Esophagus muscularis mucosa (tissue), 4 donors: Measurements from ENCODE around the gene MTMR10. TPM values are rescaled to one million over a fixed set of nuclear protein-coding genes. Genes with fewer than 3 reads are reported as not detected.

Experiments used
- DNase-seq: peaks from one replicate; pipeline ENCODE4 v3.0.0-alpha.2; 2017; ENCODE audit errors: extremely low spot score
- H3K27ac ChIP-seq, 4 donors: fragments of 200-600 bp; sonication (generic); replicated peaks in 1 of 4; 1 replicate in 3 of 4; 2 replicates in 1 of 4; pipeline ENCODE4 v1.5.1; 2016 to 2019; ENCODE audit warnings: mild to moderate bottlenecking in 1 of 4
- H3K27me3 ChIP-seq, 4 donors: fragments of 200-600 bp; sonication (generic); one replicate each; pipeline versions ENCODE4 v1.5.1 to v1.6.0; 2016 to 2019
- H3K36me3 ChIP-seq, 4 donors: fragments of 200-600 bp; sonication (generic); one replicate each; pipeline ENCODE4 v1.5.1; 2016 to 2019
- H3K4me1 ChIP-seq, 4 donors: fragments of 200-600 bp; sonication (generic); one replicate each; pipeline ENCODE4 v1.5.1; 2016 to 2019
- H3K4me3 ChIP-seq, 4 donors: fragments of 200-600 bp; sonication (generic); 1 replicate in 2 of 4; 2 replicates in 2 of 4; pipeline ENCODE4 v1.5.1; 2016 to 2019; ENCODE audit warnings: mild to moderate bottlenecking in 4 of 4, moderate library complexity in 1 of 4
- H3K9me3 ChIP-seq, 4 donors: fragments of 200-600 bp; sonication (generic); 1 replicate in 3 of 4; 2 replicates in 1 of 4; pipeline ENCODE4 v1.5.1; 2016 to 2019
- EP300 ChIP-seq: sonication (generic); formaldehyde crosslinking; IDR thresholded peaks from one replicate; pipeline ENCODE4 v1.6.1; 2017; ENCODE audit warnings: antibody characterized with exemption
- POLR2A ChIP-seq: fragments of 450-650 bp; IDR thresholded peaks from one replicate; pipeline ENCODE4 v1.6.1; 2017; ENCODE audit warnings: antibody characterized with exemption, moderate library complexity, mild to moderate bottlenecking, low read depth
- POLR2AphosphoS5 ChIP-seq, 2 donors: sonication (generic); formaldehyde crosslinking; IDR thresholded peaks; one replicate each; pipeline ENCODE4 v1.6.1; 2017; ENCODE audit warnings: antibody characterized with exemption in 2 of 2
- WGBS: methylation state at CpG from one replicate; pipeline ENCODE4 v1.1.5; 2018; 5-methylcytosine and 5-hydroxymethylcytosine counted together
- intact Hi-C: fragments of 100-400 bp; cut with DNase I; formaldehyde crosslinking; loops from one replicate; pipeline ENCODE4 v1.15.1; 2023
- total RNA-seq, 4 donors: library from RNA; depleted of rRNA; stranded (reverse); fragments of >200 nt; gene quantifications; one replicate each; pipeline versions ENCODE4 v1.1.0 to v1.2.1, GENCODE V29; 2016
- TF ChIP-seq, protein P1 (sequence below), 3 experiments: fragments of 200-600 bp in 2 of 3; fragments of 450-650 bp in 1 of 3; sonication (generic) in 2 of 3; IDR thresholded peaks; one replicate each; pipeline ENCODE4 v1.5.1; 2017 to 2019; ENCODE audit warnings: antibody characterized with exemption in 3 of 3, mild to moderate bottlenecking in 2 of 3, moderate library complexity in 1 of 3

Gene MTMR10
- total RNA-seq, 4 donors from 2014 or later = 27.4 to 32.3 (median 30.2) TPM

DNA sequence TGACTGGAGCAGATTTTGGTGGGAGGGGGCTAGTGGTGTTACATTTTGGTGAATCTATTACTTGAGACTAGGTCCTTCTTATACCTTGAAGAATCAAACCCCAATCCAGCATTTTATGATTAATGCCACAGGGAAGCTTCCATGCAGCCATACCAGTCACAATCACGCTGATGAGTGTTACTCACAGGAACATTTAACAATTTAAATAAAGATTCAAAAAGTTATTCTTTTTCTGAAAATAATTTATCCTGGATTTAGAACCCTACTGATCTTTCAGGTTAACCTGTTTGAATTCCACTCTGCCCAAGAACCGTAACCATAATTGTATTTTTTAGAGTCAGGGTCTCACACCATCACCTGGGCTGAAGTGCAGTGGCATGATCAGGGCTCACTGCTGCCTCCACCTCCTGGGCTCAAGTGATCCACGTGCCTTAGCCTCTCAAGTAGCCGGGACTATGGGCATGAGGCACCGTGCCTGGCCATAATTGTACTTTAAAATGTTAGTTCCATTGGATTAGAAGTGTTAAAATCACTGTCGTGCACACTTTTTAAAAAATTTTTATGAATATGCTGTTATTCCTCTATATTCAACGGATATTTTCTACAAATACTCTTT, 929 bp upstream of the MTMR10 start:
- no peak for DNase-seq
- WGBS = 81% methylated on average over 7 of the region's 7 CpGs
- H3K27ac ChIP-seq = peak overlapping the region; percentile 91 to 96 (median 93)
- H3K9me3 ChIP-seq = no peaks in the 10 kb centered on the region
- intact Hi-C loops = loop anchor here (10.0 kb wide), 1 partner anchor 502 kb away; no protein-coding TSS in a partner anchor
- H3K36me3 ChIP-seq = peaks cover 0 to 8% (median 3%) of the 10 kb centered on the region in 4 donors
- TF ChIP-seq EP300 (no peak), POLR2AphosphoS5 (IDR thresholded peaks at IDR 0.05) (no peak), POLR2A (no peak)
- TF ChIP-seq, protein P1, sequence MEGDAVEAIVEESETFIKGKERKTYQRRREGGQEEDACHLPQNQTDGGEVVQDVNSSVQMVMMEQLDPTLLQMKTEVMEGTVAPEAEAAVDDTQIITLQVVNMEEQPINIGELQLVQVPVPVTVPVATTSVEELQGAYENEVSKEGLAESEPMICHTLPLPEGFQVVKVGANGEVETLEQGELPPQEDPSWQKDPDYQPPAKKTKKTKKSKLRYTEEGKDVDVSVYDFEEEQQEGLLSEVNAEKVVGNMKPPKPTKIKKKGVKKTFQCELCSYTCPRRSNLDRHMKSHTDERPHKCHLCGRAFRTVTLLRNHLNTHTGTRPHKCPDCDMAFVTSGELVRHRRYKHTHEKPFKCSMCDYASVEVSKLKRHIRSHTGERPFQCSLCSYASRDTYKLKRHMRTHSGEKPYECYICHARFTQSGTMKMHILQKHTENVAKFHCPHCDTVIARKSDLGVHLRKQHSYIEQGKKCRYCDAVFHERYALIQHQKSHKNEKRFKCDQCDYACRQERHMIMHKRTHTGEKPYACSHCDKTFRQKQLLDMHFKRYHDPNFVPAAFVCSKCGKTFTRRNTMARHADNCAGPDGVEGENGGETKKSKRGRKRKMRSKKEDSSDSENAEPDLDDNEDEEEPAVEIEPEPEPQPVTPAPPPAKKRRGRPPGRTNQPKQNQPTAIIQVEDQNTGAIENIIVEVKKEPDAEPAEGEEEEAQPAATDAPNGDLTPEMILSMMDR (IDR thresholded peaks at IDR 0.05) = no peak
- peak overlapping the region; percentile 80 to 99 (median 87) for H3K4me3 ChIP-seq
- no peaks in the 10 kb centered on the region for H3K27me3 ChIP-seq
- peaks cover 21 to 43% (median 40%) of the 10 kb centered on the region in 4 donors for H3K4me1 ChIP-seq

DNA sequence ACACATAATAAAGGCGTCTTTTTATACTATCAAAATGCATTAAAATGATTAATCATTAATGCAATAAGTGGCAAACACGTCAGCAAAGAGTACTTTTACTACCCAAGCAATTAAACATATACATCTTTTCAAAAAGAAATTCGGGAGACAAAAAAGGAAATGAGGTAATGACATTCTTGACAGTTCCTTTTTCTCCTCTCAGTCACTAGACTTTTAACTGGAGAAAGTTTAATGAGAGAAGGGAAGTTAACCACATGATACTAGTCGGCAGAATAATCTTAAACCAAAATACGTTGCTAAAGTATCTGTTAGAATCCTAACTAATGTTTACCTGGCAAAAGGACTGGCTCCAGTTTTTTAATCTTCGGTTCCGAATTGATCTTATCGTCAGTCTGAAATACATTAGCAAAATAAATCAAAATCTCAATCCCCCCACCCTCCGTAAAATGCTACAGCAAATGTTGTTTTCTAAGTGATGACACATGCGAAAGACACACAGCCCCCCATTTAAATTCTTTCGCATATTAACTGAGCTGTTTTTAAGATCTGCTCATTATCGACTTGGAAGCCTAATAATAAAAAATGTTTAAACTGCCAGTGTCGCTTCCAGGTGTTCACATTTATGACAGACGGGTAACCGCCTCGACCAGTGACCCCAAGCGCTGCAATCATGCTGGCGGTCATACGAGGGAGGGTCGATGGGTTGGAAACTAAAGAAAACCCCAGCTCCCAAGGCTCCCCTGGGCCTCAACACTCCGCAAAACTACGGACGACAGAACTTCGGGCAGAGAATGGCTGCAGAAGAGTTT, 778 bp downstream of the MTMR10 start:
- intact Hi-C loops = loop anchor here (10.0 kb wide), 1 partner anchor 504 kb away; no protein-coding TSS in a partner anchor
- peaks cover 0 to 15% (median 5%) of the 10 kb centered on the region in 4 donors for H3K36me3 ChIP-seq
- no peak for DNase-seq
- no peaks in the 10 kb centered on the region for H3K9me3 ChIP-seq
- peaks cover 30 to 56% (median 52%) of the 10 kb centered on the region in 4 donors for H3K4me1 ChIP-seq
- 3% methylated on average over 21 of the region's 24 CpGs for WGBS
- H3K27me3 ChIP-seq = no peaks in the 10 kb centered on the region
- H3K4me3 ChIP-seq = peak overlapping the region; percentile 80 to 99 (median 87)
- H3K27ac ChIP-seq = peak overlapping the region; percentile 91 to 96 (median 93)
- TF ChIP-seq POLR2AphosphoS5 (IDR thresholded peaks at IDR 0.05) = no peak
- TF ChIP-seq POLR2A = no peak
- TF ChIP-seq EP300 = no peak
- TF ChIP-seq, protein P1 (IDR thresholded peaks at IDR 0.05) = no peak

DNA sequence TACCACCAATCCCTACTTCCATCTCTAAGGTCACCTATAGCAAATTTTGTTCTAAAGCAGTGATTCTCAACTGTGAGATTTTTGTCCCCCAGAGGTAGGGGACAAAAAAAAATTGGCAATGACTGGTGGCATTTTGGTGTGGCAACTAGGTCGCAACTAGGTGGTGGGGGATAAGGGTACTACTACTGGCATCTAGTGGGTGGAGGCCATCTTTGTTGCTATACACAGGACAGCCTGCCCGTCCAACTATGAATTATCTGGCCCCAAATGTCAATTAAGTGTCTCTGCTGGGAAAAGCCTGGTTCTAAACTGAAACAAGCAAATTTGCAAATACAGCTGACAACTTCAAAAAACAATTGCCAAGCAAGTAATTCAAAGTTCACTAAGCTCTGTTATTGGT, 1.4 kb downstream of the MTMR10 start:
- H3K27me3 ChIP-seq = no peaks in the 10 kb centered on the region
- DNase-seq = no peak
- intact Hi-C loops = loop anchor here (10.0 kb wide), 1 partner anchor 505 kb away; no protein-coding TSS in a partner anchor
- no peaks in the 10 kb centered on the region for H3K9me3 ChIP-seq
- peaks cover 36 to 62% (median 58%) of the 10 kb centered on the region in 4 donors for H3K4me1 ChIP-seq
- H3K4me3 ChIP-seq = peak overlapping the region; percentile 80 to 99 (median 87)
- 61% methylated on average over 2 of the region's 2 CpGs for WGBS
- TF ChIP-seq POLR2AphosphoS5 (IDR thresholded peaks at IDR 0.05) = no peak
- TF ChIP-seq, protein P1 (IDR thresholded peaks at IDR 0.05) = no peak
- no peak for TF ChIP-seq POLR2A
- TF ChIP-seq EP300 = no peak
- peaks cover 0 to 18% (median 5%) of the 10 kb centered on the region in 4 donors for H3K36me3 ChIP-seq
- peak overlapping the region in 3 of 4 donors; percentile 26 to 95 (median 91) for H3K27ac ChIP-seq

DNA sequence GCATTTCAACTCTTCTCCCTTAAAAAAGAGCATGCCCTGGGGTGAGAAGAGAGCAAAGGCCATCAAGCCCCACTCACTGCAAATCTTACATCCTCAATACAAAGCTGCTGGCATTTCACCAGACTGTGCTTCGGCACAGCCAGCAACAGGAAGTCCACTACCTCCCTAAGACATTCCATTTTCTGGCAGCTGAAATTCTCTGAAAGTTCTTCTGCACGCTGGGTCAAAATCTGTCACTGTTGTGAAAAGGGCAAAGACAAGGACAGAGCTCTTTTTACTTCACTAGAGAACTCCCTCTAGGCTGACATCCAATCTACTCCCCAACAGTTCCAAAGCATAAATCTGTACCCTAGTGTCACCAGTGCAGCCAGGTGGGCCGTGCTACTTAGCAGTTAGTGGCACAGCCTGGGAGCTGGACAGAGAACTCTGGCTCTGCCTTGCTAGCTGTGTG, 6.3 kb downstream of the MTMR10 start:
- 24% methylated on average over 3 of the region's 3 CpGs for WGBS
- H3K27ac ChIP-seq = peak overlapping the region; percentile 21 to 52 (median 48)
- H3K4me1 ChIP-seq = peaks cover 55 to 77% (median 66%) of the 10 kb centered on the region in 4 donors
- H3K36me3 ChIP-seq = peaks cover 0 to 28% (median 9%) of the 10 kb centered on the region in 4 donors
- no peaks in the 10 kb centered on the region for H3K27me3 ChIP-seq
- TF ChIP-seq, protein P1 (IDR thresholded peaks at IDR 0.05) = no peak
- no peak for TF ChIP-seq POLR2AphosphoS5 (IDR thresholded peaks at IDR 0.05)
- TF ChIP-seq POLR2A = no peak
- TF ChIP-seq EP300 = no peak
- intact Hi-C loops = loop anchor here (10.0 kb wide), 1 partner anchor 140 kb away; no protein-coding TSS in a partner anchor
- peak overlapping the region in 1 of 4 donors; percentile 4 for H3K4me3 ChIP-seq
- DNase-seq = no peak
- no peaks in the 10 kb centered on the region for H3K9me3 ChIP-seq
